Measurements from ENCODE around the gene DOCK2. TPM values are rescaled to one million over a fixed set of nuclear protein-coding genes. Genes with fewer than 3 reads are reported as not detected.
"Not testable (repeated sequence)": the region's sequence is repeated elsewhere in the genome, so short reads cannot be mapped to it uniquely, and the experiment has no call there.

Gene DOCK2
- total and polyA plus RNA-seq, 9 of the 15 experiments (the other 6 are each of a cell fraction or from before 2014, with no cell fraction given), result 4.5 to 42.6 (median 20.5) TPM

DNA sequence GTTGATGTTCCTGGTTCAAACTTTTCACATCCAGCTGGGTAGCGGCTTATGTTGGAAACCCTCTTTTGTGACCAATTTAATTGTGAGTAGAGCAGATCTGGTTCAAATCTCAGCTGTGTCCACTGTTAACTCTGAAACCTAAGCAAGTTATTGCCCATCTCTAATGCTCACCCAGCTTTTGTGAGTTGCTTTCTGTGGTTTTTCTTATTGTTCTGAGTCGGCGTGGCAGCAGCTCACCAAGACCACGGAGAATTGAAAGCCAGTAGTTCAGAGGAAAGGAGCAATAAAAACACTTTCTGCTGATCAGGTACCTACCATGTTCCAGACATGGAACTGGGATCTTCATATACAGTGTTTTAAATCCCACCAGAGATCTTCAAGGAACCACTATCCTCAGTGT, 114.4 kb downstream of the DOCK2 start (continued):
- TF ChIP-seq TGIF2 (CRISPR knock-in tag; IDR thresholded peaks at IDR 0.05), result no peak

DNA sequence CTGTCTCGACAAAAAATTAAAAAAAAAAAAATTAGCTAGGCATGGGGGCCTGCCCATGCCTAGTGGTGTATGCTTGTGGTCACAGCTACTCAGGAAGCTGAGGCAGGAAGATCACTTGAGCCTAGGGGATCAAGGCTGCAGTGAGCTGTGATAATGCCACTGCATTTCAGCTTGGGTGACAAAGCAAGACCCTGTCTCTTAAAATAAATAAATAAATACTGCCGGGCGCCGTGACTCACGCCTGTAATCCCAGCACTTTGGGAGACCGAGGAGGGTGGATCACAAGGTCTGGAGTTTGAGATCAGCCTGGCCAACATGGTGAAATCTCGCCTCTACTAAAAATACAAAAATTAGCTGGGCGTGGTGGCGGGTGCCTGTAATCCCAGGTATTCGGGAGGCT, 115.5 kb downstream of the DOCK2 start:
- H3K4me2 ChIP-seq (ENCODE audit: insufficient read depth, low read length); in situ Hi-C loops (cut with MboI); ATAC-seq; H4K20me1 ChIP-seq (replicated peaks; ENCODE audit: control insufficient read depth, insufficient read depth, low read length); H3K9ac ChIP-seq (ENCODE audit: insufficient read depth in 1 of 2, low read depth in 2 of 2, low read length in 2 of 2); POLR2A ChIA-PET; H3K9me1 ChIP-seq (ENCODE audit: control insufficient read depth, insufficient read depth, low read length); FAIRE-seq; H3K27me3 ChIP-seq (ENCODE audit: control insufficient read depth in 2 of 2, insufficient read depth in 2 of 2, low read length in 2 of 2); DNase-seq (ENCODE audit: extremely low read depth in 1 of 4, low spot score in 3 of 4); CTCF ChIA-PET (ENCODE audit: low intra/inter-chr PET ratio); H3K4me1 ChIP-seq (replicated peaks in 1 of 2; ENCODE audit: control insufficient read depth in 2 of 2, insufficient read depth in 2 of 2, low read length in 2 of 2); H3K27ac ChIP-seq (ENCODE audit: extremely low read depth, low read depth, low read length); H3K36me3 ChIP-seq (ENCODE audit: control insufficient read depth, insufficient read depth, low read length); intact Hi-C loops (cut with micrococcal nuclease); H3K79me2 ChIP-seq (ENCODE audit: control insufficient read depth, insufficient read depth, low read length); H3K9me3 ChIP-seq (replicated peaks; ENCODE audit: control insufficient read depth, insufficient read depth, low read depth, low read length); H2AFZ ChIP-seq (ENCODE audit: low read depth, low read length); BruUV-seq (replicated peaks); H3K4me3 ChIP-seq: not testable (repeated sequence)
- 76% methylated on average over 10 of the region's 10 CpGs for WGBS (ENCODE audit: insufficient coverage, low coverage, missing lambda C conversion rate)

GRCh38 chr5:169753795-169754194, 116.7 kb downstream of the DOCK2 start:
- no peak overlapping the region for H3K4me3 ChIP-seq
- no peaks in the 10 kb centered on the region for H3K79me2 ChIP-seq (ENCODE audit: control insufficient read depth, insufficient read depth, low read length)
- ATAC-seq (no peak), FAIRE-seq (no peak), DNase-seq (ENCODE audit: extremely low read depth in 1 of 4, low spot score in 3 of 4) (no peak)
- H3K27me3 ChIP-seq (ENCODE audit: control insufficient read depth in 2 of 2, insufficient read depth in 2 of 2, low read length in 2 of 2), result no peaks in the 10 kb centered on the region
- intact Hi-C loops (cut with micrococcal nuclease) (no loop called here), in situ Hi-C loops (cut with MboI) (no loop called here)
- ChIA-PET POLR2A (interaction anchor here (1.2 kb wide), 1 partner anchor 32 kb away, joined by 3 read pairs; no protein-coding TSS in a partner anchor), CTCF (ENCODE audit: low intra/inter-chr PET ratio) (no interaction called here)
- BruUV-seq (replicated peaks), result no TSS peak
- H3K36me3 ChIP-seq (ENCODE audit: control insufficient read depth, insufficient read depth, low read length), result peaks cover 3% of the 10 kb centered on the region; the same call in 2 of the 3 replicates
- TF ChIP-seq SMAD1 (IDR thresholded peaks at IDR 0.05; ENCODE audit: low read depth, low read length, partially characterized antibody), result no peak
- no peak for TF ChIP-seq NFIC (IDR thresholded peaks at IDR 0.05)
- H3K9ac ChIP-seq (ENCODE audit: insufficient read depth in 1 of 2, low read depth in 2 of 2, low read length in 2 of 2), result no peak overlapping the region
- no peak overlapping the region for H3K4me2 ChIP-seq (ENCODE audit: insufficient read depth, low read length)
- no peak overlapping the region for H3K27ac ChIP-seq (ENCODE audit: extremely low read depth, low read depth, low read length)
- H3K4me1 ChIP-seq (replicated peaks in 1 of 2; ENCODE audit: control insufficient read depth in 2 of 2, insufficient read depth in 2 of 2, low read length in 2 of 2), result no peaks in the 10 kb centered on the region; a peak in 1 of 5 replicates
- no peak overlapping the region for H2AFZ ChIP-seq (ENCODE audit: low read depth, low read length)
- no peaks in the 10 kb centered on the region for H4K20me1 ChIP-seq (replicated peaks; ENCODE audit: control insufficient read depth, insufficient read depth, low read length)
- H3K9me3 ChIP-seq (replicated peaks; ENCODE audit: control insufficient read depth, insufficient read depth, low read depth, low read length), result no peaks in the 10 kb centered on the region
- 31% methylated on average over 2 of the region's 2 CpGs for WGBS (ENCODE audit: insufficient coverage, low coverage, missing lambda C conversion rate)
- no peaks in the 10 kb centered on the region for H3K9me1 ChIP-seq (ENCODE audit: control insufficient read depth, insufficient read depth, low read length)

Measured in K562 (cell line).